Measurements from ENCODE around the gene RBM15B. TPM values are rescaled to one million over a fixed set of nuclear protein-coding genes. Genes with fewer than 3 reads are reported as not detected.

The RBM15B gene
- total RNA-seq, 3 donors from 2014 or later = 28.5 to 35.0 (median 28.8) TPM

DNA sequence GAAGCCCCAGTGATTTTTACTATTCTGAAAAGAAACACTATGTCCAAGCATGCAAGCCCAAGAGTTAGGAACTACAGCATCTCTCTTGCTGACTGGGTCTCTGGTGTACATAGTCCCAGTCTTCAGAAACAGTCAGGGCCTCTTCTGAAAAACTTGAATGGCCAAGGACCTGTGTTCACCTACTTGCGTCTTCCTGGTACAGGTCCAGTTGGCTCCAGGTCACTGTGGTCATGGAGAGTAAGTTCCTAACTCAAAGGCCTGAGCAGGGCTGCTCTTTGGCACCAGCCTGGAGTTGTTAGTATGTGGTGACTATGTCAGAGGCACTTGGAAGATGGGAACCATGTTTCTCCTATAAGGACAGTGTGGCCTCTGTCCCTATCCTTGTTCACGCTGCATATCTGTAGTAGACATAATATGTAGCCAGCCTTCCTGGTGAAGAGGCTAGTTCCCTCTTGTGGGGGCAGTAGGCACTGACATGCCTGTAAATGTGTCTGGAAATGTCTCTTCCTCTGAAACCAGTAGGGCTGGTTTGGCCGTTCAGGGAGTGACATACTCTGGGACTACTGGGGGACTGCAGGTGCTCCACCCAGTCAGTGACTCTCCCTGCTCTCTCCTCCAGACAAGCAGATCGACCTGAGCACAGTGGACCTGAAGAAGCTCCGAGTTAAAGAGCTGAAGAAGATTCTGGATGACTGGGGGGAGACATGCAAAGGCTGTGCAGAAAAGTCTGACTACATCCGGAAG lies 2.6 kb upstream of the RBM15B start:
- no peak overlapping the region for H3K4me3 ChIP-seq
- H3K4me1 ChIP-seq (ENCODE audit: low read depth) = peaks cover 58% of the 10 kb centered on the region
- DNase-seq (peak in 2 of 3 donors; percentile 64 to 81), ATAC-seq (peak; percentile 39)
- no peaks in the 10 kb centered on the region for H3K9me3 ChIP-seq
- no peaks in the 10 kb centered on the region for H3K36me3 ChIP-seq (ENCODE audit: low read depth)
- TF ChIP-seq, protein P1, sequence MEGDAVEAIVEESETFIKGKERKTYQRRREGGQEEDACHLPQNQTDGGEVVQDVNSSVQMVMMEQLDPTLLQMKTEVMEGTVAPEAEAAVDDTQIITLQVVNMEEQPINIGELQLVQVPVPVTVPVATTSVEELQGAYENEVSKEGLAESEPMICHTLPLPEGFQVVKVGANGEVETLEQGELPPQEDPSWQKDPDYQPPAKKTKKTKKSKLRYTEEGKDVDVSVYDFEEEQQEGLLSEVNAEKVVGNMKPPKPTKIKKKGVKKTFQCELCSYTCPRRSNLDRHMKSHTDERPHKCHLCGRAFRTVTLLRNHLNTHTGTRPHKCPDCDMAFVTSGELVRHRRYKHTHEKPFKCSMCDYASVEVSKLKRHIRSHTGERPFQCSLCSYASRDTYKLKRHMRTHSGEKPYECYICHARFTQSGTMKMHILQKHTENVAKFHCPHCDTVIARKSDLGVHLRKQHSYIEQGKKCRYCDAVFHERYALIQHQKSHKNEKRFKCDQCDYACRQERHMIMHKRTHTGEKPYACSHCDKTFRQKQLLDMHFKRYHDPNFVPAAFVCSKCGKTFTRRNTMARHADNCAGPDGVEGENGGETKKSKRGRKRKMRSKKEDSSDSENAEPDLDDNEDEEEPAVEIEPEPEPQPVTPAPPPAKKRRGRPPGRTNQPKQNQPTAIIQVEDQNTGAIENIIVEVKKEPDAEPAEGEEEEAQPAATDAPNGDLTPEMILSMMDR (IDR thresholded peaks at IDR 0.05) = peak; percentile 16
- intact Hi-C loops (cut with DNase I, micrococcal nuclease) = loop anchor here in 1 of 2 donors (5.0 kb wide), 1 partner anchor 776 kb away; the partner anchor contains the start of gene CISH

- H3K4me3 ChIP-seq = no peak overlapping the region
- TF ChIP-seq, protein P1 (IDR thresholded peaks at IDR 0.05) = peak; percentile 53
- no peaks in the 10 kb centered on the region for H3K9me3 ChIP-seq
- no peaks in the 10 kb centered on the region for H3K36me3 ChIP-seq (ENCODE audit: low read depth)
- peaks cover 68% of the 10 kb centered on the region for H3K4me1 ChIP-seq (ENCODE audit: low read depth)
- ATAC-seq (no peak), DNase-seq (peak; percentile 61 to 71 (median 67))
- intact Hi-C loops (cut with DNase I, micrococcal nuclease) = loop anchor here in 1 of 2 donors (5.0 kb wide), 1 partner anchor 777 kb away; the partner anchor contains the start of gene CISH
These were observed 1.5 kb upstream of the RBM15B start for GRCh38 chr3:51389423-51390183.

- Histone ChIP-seq H3K4me3 (peak overlapping the region; percentile 57), H3K9me3 (no peaks in the 10 kb centered on the region), H3K4me1 (ENCODE audit: low read depth) (peaks cover 72% of the 10 kb centered on the region), H3K36me3 (ENCODE audit: low read depth) (no peaks in the 10 kb centered on the region)
- DNase-seq = peak in 1 of 3 donors; percentile 27
- ATAC-seq = peak; percentile 0
- intact Hi-C loops (cut with DNase I, micrococcal nuclease) = no loop called here
- TF ChIP-seq, protein P1 (IDR thresholded peaks at IDR 0.05) = no peak
These were observed 625 bp upstream of the RBM15B start for GRCh38 chr3:51390246-51391074.

DNA sequence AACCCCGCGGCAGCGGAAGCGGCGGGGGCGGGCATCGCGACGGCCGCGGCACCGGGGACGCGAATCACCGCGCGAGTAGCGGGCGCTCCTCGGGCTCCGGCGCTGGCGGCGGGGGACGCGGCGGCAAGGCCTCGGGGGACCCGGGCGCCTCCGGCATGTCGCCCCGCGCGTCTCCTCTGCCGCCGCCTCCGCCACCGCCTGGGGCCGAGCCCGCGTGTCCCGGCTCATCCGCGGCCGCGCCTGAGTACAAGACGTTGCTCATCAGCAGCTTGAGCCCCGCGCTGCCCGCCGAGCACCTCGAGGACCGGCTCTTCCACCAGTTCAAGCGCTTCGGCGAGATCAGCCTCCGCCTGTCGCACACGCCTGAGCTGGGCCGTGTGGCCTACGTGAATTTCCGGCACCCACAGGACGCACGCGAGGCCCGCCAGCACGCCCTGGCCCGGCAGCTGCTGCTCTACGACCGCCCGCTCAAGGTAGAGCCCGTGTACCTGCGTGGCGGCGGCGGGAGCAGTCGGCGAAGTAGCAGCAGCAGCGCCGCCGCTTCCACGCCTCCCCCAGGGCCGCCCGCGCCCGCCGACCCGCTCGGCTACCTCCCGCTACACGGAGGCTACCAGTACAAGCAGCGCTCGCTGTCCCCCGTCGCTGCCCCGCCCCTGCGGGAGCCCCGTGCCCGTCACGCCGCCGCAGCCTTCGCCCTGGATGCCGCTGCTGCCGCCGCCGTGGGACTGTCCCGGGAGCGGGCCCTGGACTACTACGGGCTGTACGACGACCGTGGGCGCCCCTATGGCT lies 675 bp downstream of the RBM15B start:
- intact Hi-C loops (cut with DNase I, micrococcal nuclease) = no loop called here
- TF ChIP-seq, protein P1 (IDR thresholded peaks at IDR 0.05) = no peak
- DNase-seq = peak; percentile 40 to 73 (median 67)

More for the DNA sequence above, 675 bp downstream of the RBM15B start:
- Histone ChIP-seq H3K9me3 (no peaks in the 10 kb centered on the region), H3K36me3 (ENCODE audit: low read depth) (no peaks in the 10 kb centered on the region), H3K4me1 (ENCODE audit: low read depth) (peaks cover 64% of the 10 kb centered on the region), H3K4me3 (peak overlapping the region; percentile 57)
- ATAC-seq = peak; percentile 2
